ENCODE data around the gene MAP3K5. TPM values are rescaled to one million over a fixed set of nuclear protein-coding genes. Genes with fewer than 3 reads are reported as not detected.
A peak's percentile ranks its signal among the peaks of the same experiment; 100 is the strongest.

Gene MAP3K5
- total and polyA plus RNA-seq, 9 of the 15 experiments (the other 6 are each of a cell fraction or from before 2014, with no cell fraction given) = 2.2 to 13.0 (median 9.9) TPM

DNA sequence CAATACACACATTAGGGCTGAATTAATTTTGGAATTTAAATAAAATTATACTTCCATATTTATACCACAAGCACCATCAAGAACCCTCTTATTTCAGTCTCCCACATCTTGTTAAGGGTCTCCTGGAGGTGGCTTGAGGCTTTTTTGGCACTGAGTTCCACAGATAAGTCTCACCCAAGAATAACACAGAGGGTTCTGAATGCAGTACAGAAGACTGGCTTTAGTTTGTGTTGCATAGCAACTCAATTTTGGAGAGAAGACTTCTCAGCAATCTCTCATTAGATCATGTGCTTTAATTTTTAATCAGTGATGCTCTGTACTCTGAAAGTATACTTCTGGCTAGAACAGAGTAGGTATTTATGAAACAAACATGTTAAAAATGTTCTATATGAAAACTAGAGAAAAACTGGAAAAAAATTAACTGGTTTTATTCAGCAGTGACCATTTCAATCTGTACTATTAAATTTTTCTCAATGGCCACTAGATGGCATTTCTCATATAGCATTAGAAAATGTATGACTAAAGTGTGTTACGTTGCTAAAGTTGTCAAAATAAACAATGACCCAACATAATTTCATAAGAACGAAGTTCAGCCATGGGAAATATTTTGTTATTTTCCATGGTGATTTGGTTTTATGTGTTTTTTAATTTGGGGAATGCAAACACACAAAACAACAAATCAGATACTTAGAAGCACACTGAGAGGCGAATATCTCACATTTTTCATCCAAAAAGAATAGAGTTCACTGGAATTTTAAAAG, 209.4 kb downstream of the MAP3K5 start (continued):
- TF ChIP-seq, protein P1, sequence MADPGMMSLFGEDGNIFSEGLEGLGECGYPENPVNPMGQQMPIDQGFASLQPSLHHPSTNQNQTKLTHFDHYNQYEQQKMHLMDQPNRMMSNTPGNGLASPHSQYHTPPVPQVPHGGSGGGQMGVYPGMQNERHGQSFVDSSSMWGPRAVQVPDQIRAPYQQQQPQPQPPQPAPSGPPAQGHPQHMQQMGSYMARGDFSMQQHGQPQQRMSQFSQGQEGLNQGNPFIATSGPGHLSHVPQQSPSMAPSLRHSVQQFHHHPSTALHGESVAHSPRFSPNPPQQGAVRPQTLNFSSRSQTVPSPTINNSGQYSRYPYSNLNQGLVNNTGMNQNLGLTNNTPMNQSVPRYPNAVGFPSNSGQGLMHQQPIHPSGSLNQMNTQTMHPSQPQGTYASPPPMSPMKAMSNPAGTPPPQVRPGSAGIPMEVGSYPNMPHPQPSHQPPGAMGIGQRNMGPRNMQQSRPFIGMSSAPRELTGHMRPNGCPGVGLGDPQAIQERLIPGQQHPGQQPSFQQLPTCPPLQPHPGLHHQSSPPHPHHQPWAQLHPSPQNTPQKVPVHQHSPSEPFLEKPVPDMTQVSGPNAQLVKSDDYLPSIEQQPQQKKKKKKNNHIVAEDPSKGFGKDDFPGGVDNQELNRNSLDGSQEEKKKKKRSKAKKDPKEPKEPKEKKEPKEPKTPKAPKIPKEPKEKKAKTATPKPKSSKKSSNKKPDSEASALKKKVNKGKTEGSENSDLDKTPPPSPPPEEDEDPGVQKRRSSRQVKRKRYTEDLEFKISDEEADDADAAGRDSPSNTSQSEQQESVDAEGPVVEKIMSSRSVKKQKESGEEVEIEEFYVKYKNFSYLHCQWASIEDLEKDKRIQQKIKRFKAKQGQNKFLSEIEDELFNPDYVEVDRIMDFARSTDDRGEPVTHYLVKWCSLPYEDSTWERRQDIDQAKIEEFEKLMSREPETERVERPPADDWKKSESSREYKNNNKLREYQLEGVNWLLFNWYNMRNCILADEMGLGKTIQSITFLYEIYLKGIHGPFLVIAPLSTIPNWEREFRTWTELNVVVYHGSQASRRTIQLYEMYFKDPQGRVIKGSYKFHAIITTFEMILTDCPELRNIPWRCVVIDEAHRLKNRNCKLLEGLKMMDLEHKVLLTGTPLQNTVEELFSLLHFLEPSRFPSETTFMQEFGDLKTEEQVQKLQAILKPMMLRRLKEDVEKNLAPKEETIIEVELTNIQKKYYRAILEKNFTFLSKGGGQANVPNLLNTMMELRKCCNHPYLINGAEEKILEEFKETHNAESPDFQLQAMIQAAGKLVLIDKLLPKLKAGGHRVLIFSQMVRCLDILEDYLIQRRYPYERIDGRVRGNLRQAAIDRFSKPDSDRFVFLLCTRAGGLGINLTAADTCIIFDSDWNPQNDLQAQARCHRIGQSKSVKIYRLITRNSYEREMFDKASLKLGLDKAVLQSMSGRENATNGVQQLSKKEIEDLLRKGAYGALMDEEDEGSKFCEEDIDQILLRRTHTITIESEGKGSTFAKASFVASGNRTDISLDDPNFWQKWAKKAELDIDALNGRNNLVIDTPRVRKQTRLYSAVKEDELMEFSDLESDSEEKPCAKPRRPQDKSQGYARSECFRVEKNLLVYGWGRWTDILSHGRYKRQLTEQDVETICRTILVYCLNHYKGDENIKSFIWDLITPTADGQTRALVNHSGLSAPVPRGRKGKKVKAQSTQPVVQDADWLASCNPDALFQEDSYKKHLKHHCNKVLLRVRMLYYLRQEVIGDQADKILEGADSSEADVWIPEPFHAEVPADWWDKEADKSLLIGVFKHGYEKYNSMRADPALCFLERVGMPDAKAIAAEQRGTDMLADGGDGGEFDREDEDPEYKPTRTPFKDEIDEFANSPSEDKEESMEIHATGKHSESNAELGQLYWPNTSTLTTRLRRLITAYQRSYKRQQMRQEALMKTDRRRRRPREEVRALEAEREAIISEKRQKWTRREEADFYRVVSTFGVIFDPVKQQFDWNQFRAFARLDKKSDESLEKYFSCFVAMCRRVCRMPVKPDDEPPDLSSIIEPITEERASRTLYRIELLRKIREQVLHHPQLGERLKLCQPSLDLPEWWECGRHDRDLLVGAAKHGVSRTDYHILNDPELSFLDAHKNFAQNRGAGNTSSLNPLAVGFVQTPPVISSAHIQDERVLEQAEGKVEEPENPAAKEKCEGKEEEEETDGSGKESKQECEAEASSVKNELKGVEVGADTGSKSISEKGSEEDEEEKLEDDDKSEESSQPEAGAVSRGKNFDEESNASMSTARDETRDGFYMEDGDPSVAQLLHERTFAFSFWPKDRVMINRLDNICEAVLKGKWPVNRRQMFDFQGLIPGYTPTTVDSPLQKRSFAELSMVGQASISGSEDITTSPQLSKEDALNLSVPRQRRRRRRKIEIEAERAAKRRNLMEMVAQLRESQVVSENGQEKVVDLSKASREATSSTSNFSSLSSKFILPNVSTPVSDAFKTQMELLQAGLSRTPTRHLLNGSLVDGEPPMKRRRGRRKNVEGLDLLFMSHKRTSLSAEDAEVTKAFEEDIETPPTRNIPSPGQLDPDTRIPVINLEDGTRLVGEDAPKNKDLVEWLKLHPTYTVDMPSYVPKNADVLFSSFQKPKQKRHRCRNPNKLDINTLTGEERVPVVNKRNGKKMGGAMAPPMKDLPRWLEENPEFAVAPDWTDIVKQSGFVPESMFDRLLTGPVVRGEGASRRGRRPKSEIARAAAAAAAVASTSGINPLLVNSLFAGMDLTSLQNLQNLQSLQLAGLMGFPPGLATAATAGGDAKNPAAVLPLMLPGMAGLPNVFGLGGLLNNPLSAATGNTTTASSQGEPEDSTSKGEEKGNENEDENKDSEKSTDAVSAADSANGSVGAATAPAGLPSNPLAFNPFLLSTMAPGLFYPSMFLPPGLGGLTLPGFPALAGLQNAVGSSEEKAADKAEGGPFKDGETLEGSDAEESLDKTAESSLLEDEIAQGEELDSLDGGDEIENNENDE (IDR thresholded peaks at IDR 0.05; ENCODE audit: low read depth, low read length) = no peak
- TF ChIP-seq MCM3 (IDR thresholded peaks at IDR 0.05) = no peak
- TF ChIP-seq, protein P2, sequence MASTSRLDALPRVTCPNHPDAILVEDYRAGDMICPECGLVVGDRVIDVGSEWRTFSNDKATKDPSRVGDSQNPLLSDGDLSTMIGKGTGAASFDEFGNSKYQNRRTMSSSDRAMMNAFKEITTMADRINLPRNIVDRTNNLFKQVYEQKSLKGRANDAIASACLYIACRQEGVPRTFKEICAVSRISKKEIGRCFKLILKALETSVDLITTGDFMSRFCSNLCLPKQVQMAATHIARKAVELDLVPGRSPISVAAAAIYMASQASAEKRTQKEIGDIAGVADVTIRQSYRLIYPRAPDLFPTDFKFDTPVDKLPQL (IDR thresholded peaks at IDR 0.05; ENCODE audit: extremely low read depth, insufficient read length) = no peak
- 0 out of 2 replicates have a peak, but pooled peaks have one; percentile 21 for TF ChIP-seq CEBPB (tag; IDR thresholded peaks at IDR 0.05)
- TF ChIP-seq GABPB1 (CRISPR knock-in tag; IDR thresholded peaks at IDR 0.05) = no peak
- no peak for TF ChIP-seq CCNT2 (IDR thresholded peaks at IDR 0.05; ENCODE audit: borderline replicate concordance, extremely low read depth, insufficient read length, low read depth, low read length)
- TF ChIP-seq, protein P3, sequence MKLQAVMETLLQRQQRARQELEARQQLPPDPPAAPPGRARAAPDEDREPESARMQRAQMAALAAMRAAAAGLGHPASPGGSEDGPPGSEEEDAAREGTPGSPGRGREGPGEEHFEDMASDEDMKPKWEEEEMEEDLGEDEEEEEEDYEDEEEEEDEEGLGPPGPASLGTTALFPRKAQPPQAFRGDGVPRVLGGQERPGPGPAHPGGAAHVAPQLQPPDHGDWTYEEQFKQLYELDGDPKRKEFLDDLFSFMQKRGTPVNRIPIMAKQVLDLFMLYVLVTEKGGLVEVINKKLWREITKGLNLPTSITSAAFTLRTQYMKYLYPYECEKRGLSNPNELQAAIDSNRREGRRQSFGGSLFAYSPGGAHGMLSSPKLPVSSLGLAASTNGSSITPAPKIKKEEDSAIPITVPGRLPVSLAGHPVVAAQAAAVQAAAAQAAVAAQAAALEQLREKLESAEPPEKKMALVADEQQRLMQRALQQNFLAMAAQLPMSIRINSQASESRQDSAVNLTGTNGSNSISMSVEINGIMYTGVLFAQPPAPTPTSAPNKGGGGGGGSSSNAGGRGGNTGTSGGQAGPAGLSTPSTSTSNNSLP (IDR thresholded peaks at IDR 0.05; ENCODE audit: borderline replicate concordance, low read depth, low read length) = peak; percentile 77
- TF ChIP-seq MXI1 (IDR thresholded peaks at IDR 0.05; ENCODE audit: low read depth, low read length) = no peak
- TF ChIP-seq, protein P4, sequence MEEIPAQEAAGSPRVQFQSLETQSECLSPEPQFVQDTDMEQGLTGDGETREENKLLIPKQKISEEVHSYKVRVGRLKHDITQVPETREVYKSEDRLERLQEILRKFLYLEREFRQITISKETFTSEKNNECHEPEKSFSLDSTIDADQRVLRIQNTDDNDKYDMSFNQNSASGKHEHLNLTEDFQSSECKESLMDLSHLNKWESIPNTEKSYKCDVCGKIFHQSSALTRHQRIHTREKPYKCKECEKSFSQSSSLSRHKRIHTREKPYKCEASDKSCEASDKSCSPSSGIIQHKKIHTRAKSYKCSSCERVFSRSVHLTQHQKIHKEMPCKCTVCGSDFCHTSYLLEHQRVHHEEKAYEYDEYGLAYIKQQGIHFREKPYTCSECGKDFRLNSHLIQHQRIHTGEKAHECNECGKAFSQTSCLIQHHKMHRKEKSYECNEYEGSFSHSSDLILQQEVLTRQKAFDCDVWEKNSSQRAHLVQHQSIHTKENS (CRISPR knock-in tag; IDR thresholded peaks at IDR 0.05) = no peak
